Upper lobe of left lung (tissue), 4 donors: Measurements from ENCODE around the gene TMEM186.

ENCODE experiments used
- EP300 ChIP-seq, 4 donors: sonication (generic); formaldehyde crosslinking; IDR thresholded peaks; one replicate each; pipeline ENCODE4 v1.5.1; 2017; ENCODE audit warnings: antibody characterized with exemption in 4 of 4, control low read depth in 2 of 4
- POLR2A ChIP-seq, 4 donors: fragments of 450-650 bp; IDR thresholded peaks; one replicate each; pipeline ENCODE4 v1.5.1; 2016 to 2017; ENCODE audit warnings: antibody characterized with exemption in 4 of 4, mild to moderate bottlenecking in 2 of 4
- POLR2AphosphoS5 ChIP-seq, 2 donors: sonication (generic); formaldehyde crosslinking; IDR thresholded peaks; one replicate each; pipeline ENCODE4 v1.5.1; 2017; ENCODE audit warnings: antibody characterized with exemption in 2 of 2
- TF ChIP-seq, protein P1 (sequence below), 6 experiments: fragments of 450-650 bp in 4 of 6; fragments of 200-600 bp in 2 of 6; sonication (generic) in 2 of 6; IDR thresholded peaks; one replicate each; pipeline ENCODE4 v1.5.1; 2016 to 2019; ENCODE audit warnings: antibody characterized with exemption in 6 of 6

DNA sequence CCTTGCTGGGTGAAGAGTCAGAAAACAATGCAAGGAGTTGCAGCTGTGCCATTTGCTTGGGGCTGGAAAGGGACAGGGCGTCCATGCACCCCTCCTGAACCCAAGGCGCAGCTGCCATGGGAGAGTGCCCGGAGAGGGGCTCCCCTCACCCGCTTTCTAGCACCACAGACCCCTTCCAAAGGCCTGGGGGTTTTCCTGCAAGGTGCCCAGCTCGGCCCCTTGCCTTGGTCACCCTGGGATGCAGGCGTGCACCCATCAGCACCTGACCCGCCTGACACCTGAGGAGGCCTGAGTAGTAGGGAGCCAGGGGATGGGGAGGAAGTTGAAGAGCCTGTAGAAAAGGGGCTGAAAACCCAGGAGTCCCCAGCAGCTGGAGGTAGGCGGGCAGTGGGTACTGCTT, 30.3 kb downstream of the TMEM186 start:
- TF ChIP-seq POLR2A (IDR thresholded peaks at IDR 0.05) (no peak), POLR2AphosphoS5 (IDR thresholded peaks at IDR 0.05) (no peak), EP300 (IDR thresholded peaks at IDR 0.05) (no peak)
- TF ChIP-seq, protein P1, sequence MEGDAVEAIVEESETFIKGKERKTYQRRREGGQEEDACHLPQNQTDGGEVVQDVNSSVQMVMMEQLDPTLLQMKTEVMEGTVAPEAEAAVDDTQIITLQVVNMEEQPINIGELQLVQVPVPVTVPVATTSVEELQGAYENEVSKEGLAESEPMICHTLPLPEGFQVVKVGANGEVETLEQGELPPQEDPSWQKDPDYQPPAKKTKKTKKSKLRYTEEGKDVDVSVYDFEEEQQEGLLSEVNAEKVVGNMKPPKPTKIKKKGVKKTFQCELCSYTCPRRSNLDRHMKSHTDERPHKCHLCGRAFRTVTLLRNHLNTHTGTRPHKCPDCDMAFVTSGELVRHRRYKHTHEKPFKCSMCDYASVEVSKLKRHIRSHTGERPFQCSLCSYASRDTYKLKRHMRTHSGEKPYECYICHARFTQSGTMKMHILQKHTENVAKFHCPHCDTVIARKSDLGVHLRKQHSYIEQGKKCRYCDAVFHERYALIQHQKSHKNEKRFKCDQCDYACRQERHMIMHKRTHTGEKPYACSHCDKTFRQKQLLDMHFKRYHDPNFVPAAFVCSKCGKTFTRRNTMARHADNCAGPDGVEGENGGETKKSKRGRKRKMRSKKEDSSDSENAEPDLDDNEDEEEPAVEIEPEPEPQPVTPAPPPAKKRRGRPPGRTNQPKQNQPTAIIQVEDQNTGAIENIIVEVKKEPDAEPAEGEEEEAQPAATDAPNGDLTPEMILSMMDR (IDR thresholded peaks at IDR 0.05), result no peak
